ENCODE results near the gene LMAN1.

The LMAN1 gene

DNA sequence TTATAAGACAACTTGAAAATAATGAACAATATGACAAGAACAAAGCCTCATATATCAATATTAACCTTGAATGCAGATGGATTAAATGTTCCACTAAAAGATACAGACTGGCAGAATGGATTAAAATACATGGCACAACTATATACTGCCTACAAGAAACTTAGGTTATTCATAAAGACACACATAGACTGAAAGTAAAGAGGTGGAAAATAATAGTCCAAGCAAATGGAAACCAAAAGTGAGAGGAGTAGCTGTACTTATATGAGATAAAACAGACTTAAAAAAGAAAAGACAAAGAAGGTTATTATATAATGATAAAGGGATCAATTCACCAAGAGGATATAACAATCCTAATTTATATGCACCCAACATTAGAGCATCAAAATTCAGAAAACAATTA lies 18.2 kb downstream of the LMAN1 start (continued):
- TF ChIP-seq, protein P1, sequence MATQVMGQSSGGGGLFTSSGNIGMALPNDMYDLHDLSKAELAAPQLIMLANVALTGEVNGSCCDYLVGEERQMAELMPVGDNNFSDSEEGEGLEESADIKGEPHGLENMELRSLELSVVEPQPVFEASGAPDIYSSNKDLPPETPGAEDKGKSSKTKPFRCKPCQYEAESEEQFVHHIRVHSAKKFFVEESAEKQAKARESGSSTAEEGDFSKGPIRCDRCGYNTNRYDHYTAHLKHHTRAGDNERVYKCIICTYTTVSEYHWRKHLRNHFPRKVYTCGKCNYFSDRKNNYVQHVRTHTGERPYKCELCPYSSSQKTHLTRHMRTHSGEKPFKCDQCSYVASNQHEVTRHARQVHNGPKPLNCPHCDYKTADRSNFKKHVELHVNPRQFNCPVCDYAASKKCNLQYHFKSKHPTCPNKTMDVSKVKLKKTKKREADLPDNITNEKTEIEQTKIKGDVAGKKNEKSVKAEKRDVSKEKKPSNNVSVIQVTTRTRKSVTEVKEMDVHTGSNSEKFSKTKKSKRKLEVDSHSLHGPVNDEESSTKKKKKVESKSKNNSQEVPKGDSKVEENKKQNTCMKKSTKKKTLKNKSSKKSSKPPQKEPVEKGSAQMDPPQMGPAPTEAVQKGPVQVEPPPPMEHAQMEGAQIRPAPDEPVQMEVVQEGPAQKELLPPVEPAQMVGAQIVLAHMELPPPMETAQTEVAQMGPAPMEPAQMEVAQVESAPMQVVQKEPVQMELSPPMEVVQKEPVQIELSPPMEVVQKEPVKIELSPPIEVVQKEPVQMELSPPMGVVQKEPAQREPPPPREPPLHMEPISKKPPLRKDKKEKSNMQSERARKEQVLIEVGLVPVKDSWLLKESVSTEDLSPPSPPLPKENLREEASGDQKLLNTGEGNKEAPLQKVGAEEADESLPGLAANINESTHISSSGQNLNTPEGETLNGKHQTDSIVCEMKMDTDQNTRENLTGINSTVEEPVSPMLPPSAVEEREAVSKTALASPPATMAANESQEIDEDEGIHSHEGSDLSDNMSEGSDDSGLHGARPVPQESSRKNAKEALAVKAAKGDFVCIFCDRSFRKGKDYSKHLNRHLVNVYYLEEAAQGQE (tag by site-specific recombination; IDR thresholded peaks at IDR 0.05) = no peak
- no peak for TF ChIP-seq ZNF664 (tag by site-specific recombination; IDR thresholded peaks at IDR 0.05)
- no peak for TF ChIP-seq ZNF223 (tag by site-specific recombination; IDR thresholded peaks at IDR 0.05)
- TF ChIP-seq ZNF514 (tag by site-specific recombination; IDR thresholded peaks at IDR 0.05) = no peak
- TF ChIP-seq ZNF423 (tag by site-specific recombination; IDR thresholded peaks at IDR 0.05) = no peak
- no peak for TF ChIP-seq ZNF623 (tag by site-specific recombination; IDR thresholded peaks at IDR 0.05)
- TF ChIP-seq ZSCAN23 (tag by site-specific recombination; IDR thresholded peaks at IDR 0.05) = no peak
- TF ChIP-seq, protein P2, sequence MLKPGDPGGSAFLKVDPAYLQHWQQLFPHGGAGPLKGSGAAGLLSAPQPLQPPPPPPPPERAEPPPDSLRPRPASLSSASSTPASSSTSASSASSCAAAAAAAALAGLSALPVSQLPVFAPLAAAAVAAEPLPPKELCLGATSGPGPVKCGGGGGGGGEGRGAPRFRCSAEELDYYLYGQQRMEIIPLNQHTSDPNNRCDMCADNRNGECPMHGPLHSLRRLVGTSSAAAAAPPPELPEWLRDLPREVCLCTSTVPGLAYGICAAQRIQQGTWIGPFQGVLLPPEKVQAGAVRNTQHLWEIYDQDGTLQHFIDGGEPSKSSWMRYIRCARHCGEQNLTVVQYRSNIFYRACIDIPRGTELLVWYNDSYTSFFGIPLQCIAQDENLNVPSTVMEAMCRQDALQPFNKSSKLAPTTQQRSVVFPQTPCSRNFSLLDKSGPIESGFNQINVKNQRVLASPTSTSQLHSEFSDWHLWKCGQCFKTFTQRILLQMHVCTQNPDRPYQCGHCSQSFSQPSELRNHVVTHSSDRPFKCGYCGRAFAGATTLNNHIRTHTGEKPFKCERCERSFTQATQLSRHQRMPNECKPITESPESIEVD (tag by site-specific recombination; IDR thresholded peaks at IDR 0.05) = no peak
- TF ChIP-seq, protein P3, sequence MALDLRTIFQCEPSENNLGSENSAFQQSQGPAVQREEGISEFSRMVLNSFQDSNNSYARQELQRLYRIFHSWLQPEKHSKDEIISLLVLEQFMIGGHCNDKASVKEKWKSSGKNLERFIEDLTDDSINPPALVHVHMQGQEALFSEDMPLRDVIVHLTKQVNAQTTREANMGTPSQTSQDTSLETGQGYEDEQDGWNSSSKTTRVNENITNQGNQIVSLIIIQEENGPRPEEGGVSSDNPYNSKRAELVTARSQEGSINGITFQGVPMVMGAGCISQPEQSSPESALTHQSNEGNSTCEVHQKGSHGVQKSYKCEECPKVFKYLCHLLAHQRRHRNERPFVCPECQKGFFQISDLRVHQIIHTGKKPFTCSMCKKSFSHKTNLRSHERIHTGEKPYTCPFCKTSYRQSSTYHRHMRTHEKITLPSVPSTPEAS (tag by site-specific recombination; IDR thresholded peaks at IDR 0.05) = no peak
- no peak for TF ChIP-seq ZNF830 (tag by site-specific recombination; IDR thresholded peaks at IDR 0.05; ENCODE audit: low read depth)

DNA sequence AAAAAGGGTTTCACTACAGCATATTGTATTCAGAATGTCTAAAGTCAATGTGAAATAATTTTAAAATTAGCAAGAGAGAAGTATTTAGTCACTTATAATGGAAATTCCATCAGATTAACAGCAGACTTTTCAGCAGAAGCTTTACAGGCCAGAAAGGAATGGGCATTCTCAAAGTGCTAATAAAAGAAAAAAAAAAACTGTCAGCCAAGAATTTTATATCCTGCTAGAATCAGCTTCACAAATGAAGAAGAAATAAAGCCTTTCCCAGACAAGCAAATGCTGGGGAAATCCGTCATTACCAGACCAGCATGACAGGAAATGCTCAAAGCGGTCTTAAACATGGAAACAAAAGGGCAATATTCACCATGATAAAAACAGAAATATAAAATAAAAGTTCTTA lies 18.8 kb downstream of the LMAN1 start:
- Histone ChIP-seq H3K36me3 (ENCODE audit: control insufficient read depth in 2 of 2, insufficient read depth in 1 of 2, low read length in 2 of 2) (peaks cover 83% of the 10 kb centered on the region in 2 experiments), H3K9me3 (ENCODE audit: control insufficient read depth, insufficient read depth, low read depth, low read length) (0 out of 2 replicates have a peak, but pooled peaks cover 5% of the 10 kb centered on the region), H3K4me3 (ENCODE audit: low read depth, low read length) (no peak overlapping the region), H3K4me1 (ENCODE audit: control insufficient read depth, insufficient read depth, low read length) (no peaks in the 10 kb centered on the region), H3K27ac (ENCODE audit: extremely low read depth, low read depth, low read length) (no peak overlapping the region)
- ChIA-PET POLR2A (interaction anchor here (0.8 kb wide), 1 partner anchor 18 kb away, joined by 6 read pairs; no protein-coding TSS in a partner anchor), CTCF (no interaction called here)
- peak; percentile 65 for TF ChIP-seq SETDB1 (IDR thresholded peaks at IDR 0.05; ENCODE audit: insufficient read length, low read length)
- no peak for TF ChIP-seq GFI1B (tag by site-specific recombination; IDR thresholded peaks at IDR 0.05)

DNA sequence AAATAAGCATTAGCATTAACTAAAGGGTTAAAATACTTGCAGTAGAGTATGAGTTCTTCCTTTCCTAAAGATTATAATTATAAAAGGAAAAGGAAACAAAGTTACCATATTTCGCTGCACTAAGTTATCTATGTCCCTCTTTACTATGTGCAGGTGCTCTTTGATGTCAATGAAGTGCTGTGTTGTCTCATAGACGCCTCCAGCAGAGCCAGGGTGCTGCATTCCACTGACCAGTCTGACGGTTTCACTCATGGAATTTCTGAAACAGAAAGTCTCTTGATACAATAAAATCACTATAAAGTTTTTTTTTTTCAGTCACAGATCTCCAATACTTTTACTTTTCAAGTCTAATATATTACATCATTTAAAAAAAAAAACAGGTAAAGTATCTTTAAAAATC lies 26.1 kb downstream of the LMAN1 start:
- Histone ChIP-seq H3K9me3 (ENCODE audit: control insufficient read depth, insufficient read depth, low read depth, low read length) (no peaks in the 10 kb centered on the region), H3K4me1 (ENCODE audit: control insufficient read depth, insufficient read depth, low read length) (no peaks in the 10 kb centered on the region), H3K27ac (ENCODE audit: extremely low read depth, low read depth, low read length) (no peak overlapping the region), H3K36me3 (ENCODE audit: control insufficient read depth in 2 of 2, insufficient read depth in 1 of 2, low read length in 2 of 2) (peaks cover 84 to 85% of the 10 kb centered on the region in 2 experiments), H3K4me3 (ENCODE audit: low read depth, low read length) (no peak overlapping the region)
- POLR2A ChIA-PET = no interaction called here
- no peak for TF ChIP-seq ZNF777 (tag by site-specific recombination; IDR thresholded peaks at IDR 0.05; ENCODE audit: borderline replicate concordance)
- TF ChIP-seq, protein P4, sequence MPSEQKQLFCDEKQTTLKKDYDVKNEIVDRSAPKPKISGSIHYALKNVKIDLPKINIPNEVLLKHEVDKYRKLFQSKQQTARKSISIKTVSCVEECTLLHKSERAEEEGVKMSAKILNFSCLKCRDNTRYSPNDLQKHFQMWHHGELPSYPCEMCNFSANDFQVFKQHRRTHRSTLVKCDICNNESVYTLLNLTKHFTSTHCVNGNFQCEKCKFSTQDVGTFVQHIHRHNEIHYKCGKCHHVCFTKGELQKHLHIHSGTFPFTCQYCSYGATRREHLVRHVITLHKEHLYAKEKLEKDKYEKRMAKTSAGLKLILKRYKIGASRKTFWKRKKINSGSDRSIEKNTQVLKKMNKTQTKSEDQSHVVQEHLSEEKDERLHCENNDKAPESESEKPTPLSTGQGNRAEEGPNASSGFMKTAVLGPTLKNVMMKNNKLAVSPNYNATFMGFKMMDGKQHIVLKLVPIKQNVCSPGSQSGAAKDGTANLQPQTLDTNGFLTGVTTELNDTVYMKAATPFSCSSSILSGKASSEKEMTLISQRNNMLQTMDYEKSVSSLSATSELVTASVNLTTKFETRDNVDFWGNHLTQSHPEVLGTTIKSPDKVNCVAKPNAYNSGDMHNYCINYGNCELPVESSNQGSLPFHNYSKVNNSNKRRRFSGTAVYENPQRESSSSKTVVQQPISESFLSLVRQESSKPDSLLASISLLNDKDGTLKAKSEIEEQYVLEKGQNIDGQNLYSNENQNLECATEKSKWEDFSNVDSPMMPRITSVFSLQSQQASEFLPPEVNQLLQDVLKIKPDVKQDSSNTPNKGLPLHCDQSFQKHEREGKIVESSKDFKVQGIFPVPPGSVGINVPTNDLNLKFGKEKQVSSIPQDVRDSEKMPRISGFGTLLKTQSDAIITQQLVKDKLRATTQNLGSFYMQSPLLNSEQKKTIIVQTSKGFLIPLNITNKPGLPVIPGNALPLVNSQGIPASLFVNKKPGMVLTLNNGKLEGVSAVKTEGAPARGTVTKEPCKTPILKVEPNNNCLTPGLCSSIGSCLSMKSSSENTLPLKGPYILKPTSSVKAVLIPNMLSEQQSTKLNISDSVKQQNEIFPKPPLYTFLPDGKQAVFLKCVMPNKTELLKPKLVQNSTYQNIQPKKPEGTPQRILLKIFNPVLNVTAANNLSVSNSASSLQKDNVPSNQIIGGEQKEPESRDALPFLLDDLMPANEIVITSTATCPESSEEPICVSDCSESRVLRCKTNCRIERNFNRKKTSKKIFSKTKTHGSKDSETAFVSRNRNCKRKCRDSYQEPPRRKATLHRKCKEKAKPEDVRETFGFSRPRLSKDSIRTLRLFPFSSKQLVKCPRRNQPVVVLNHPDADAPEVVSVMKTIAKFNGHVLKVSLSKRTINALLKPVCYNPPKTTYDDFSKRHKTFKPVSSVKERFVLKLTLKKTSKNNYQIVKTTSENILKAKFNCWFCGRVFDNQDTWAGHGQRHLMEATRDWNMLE (tag by site-specific recombination; conservative IDR thresholded peaks at IDR 0.05; ENCODE audit: low read depth) = no peak
- TF ChIP-seq, protein P5, sequence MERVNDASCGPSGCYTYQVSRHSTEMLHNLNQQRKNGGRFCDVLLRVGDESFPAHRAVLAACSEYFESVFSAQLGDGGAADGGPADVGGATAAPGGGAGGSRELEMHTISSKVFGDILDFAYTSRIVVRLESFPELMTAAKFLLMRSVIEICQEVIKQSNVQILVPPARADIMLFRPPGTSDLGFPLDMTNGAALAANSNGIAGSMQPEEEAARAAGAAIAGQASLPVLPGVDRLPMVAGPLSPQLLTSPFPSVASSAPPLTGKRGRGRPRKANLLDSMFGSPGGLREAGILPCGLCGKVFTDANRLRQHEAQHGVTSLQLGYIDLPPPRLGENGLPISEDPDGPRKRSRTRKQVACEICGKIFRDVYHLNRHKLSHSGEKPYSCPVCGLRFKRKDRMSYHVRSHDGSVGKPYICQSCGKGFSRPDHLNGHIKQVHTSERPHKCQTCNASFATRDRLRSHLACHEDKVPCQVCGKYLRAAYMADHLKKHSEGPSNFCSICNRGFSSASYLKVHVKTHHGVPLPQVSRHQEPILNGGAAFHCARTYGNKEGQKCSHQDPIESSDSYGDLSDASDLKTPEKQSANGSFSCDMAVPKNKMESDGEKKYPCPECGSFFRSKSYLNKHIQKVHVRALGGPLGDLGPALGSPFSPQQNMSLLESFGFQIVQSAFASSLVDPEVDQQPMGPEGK (tag by site-specific recombination; IDR thresholded peaks at IDR 0.05) = no peak
- TF ChIP-seq RBAK (tag by site-specific recombination; IDR thresholded peaks at IDR 0.05) = no peak
- no peak for TF ChIP-seq ZNF544 (tag by site-specific recombination; IDR thresholded peaks at IDR 0.05)
- CTCF ChIA-PET = interaction anchor here (1.0 kb wide), 2 partner anchors 25 to 70 kb away, joined by 3 to 5 read pairs; no protein-coding TSS in a partner anchor
